OCI-LY3 (cell line): ENCODE data around the gene PLXNB1.

Experiments used
- CTCF ChIP-seq: fragments of 200-600, 300-600 bp; sonication (generic); IDR thresholded peaks from 2 replicates; pipeline ENCODE4 v1.5.1; 2014; ENCODE audit warnings: antibody characterized with exemption, low read length, low read depth
- EZH2phosphoT487 ChIP-seq: fragments of 200-600 bp; shearing (Covaris generic); IDR thresholded peaks from 2 replicates; pipeline ENCODE4 v1.6.1; 2018; ENCODE audit warnings: antibody characterized with exemption, mixed run types, low read depth

- TF ChIP-seq CTCF, result no peak
- no peak for TF ChIP-seq EZH2phosphoT487
These were observed 448 bp downstream of the PLXNB1 start for GRCh38 chr3:48429317-48429959.
